HUES64 (cell line): ENCODE data around the gene LRSAM1.

Source experiments
- H3K27ac ChIP-seq: 2 replicates; pipeline ENCODE4 v1.7.0; 2013; ENCODE audit warnings: low read depth, low read length, inconsistent platforms
- H3K27me3 ChIP-seq: 2 replicates; pipeline ENCODE4 v1.6.1; 2013; ENCODE audit warnings: mild to moderate bottlenecking, low read length; ENCODE audit not compliant: insufficient read depth
- H3K36me3 ChIP-seq: 2 replicates; pipeline ENCODE4 v1.6.1; 2013; ENCODE audit warnings: mild to moderate bottlenecking, low read length; ENCODE audit not compliant: insufficient read depth
- H3K4me1 ChIP-seq: 2 replicates; pipeline ENCODE4 v1.6.1; 2013; ENCODE audit warnings: mild to moderate bottlenecking, low read length, moderate library complexity; ENCODE audit not compliant: insufficient read depth
- H3K4me3 ChIP-seq: 2 replicates; pipeline ENCODE4 v1.5.1; 2013; ENCODE audit warnings: mild to moderate bottlenecking, low read length, moderate library complexity
- H3K9ac ChIP-seq: 2 replicates; pipeline ENCODE4 v1.6.1; 2013; ENCODE audit warnings: mild to moderate bottlenecking, low read depth, low read length
- H3K9me3 ChIP-seq: 2 replicates; pipeline ENCODE4 v1.6.1; 2013; ENCODE audit warnings: low read depth, low read length; ENCODE audit not compliant: insufficient read depth
- WGBS: fragments of 150-250, 120-280 bp; methylation state at CpG from one replicate; pipeline ENCODE4 v1.1.7; 2013; ENCODE audit warnings: missing lambda C conversion rate; 5-methylcytosine and 5-hydroxymethylcytosine counted together

The LRSAM1 gene

GRCh38 chr9:127506814-127507750 lies 55.8 kb downstream of the LRSAM1 start:
- 91% methylated on average over 42 of the region's 42 CpGs for WGBS
- H3K27ac ChIP-seq: no peak overlapping the region
- H3K27me3 ChIP-seq: no peaks in the 10 kb centered on the region
- no peak overlapping the region for H3K9ac ChIP-seq
- H3K4me3 ChIP-seq: no peak overlapping the region
- H3K4me1 ChIP-seq: 0 out of 2 replicates have a peak, but pooled peaks cover 5% of the 10 kb centered on the region
- H3K36me3 ChIP-seq: peaks cover 30% of the 10 kb centered on the region
- no peaks in the 10 kb centered on the region for H3K9me3 ChIP-seq

DNA sequence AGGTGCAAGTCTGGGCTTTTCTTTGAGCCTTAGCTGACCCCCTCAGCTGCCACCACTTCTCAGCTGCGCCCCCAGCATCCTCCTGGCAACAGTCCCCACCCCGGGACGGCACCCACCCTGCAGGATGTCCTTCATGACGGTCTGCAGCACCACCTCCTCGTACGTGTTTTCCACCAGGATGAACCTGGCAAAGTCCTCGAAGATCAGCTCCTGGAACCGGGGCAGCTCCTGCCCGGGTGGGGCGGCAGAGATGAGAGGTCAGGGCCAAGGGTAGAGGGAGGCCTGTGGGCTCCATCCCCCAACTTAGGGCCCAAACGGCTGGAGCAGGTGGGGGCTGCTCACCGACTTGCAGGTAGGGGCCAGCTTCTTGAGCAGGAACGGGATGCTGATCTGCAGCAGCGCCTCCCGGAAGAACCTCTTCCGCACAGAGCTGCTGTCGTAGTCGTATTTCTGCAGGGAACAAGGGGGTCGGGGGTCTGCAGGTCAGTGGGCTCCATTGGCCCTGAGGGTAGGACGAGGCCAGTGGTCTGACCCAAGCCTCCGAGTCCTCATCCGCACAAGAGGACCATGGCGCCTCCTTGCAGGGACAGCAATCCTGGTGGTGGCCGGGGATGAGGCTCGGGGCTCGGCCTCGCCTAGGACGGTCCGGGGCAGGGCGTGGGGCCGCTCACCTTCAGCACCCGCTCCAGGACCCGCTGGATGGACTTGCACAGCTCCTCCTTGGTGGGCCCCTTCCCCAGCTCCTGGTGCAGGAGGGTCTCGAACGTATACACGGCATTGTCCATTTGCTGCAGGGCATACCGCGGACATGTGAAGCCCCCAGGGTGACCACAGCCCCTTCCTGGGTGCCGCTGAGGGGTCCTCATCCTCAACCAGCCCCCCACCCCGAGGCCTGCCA lies 56.7 kb downstream of the LRSAM1 start:
- no peak overlapping the region for H3K9ac ChIP-seq
- 0 out of 2 replicates have a peak, but pooled peaks cover 5% of the 10 kb centered on the region for H3K4me1 ChIP-seq
- H3K4me3 ChIP-seq: no peak overlapping the region
- H3K36me3 ChIP-seq: peaks cover 27% of the 10 kb centered on the region
- H3K27me3 ChIP-seq: no peaks in the 10 kb centered on the region
- H3K27ac ChIP-seq: no peak overlapping the region
- H3K9me3 ChIP-seq: no peaks in the 10 kb centered on the region
- WGBS: 96% methylated on average over 40 of the region's 40 CpGs

DNA sequence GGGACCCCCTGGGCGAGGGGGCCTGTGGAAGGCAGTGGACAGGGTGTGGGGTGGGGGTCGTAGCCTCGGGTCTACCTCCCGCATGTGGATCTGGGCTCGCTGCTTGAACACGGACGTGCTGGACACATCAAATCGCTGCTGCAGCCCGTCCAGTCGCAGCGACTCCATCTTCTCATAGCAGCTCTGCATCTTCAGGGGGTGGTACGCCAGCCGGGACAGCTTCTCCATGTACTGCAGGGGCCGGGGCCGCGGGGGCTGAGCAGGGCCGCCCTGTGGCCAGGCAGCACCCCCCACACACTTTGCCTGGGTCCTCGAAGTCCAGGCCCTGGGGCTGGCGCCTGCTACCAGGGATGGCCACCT lies 57.6 kb downstream of the LRSAM1 start:
- no peak overlapping the region for H3K9ac ChIP-seq
- H3K27ac ChIP-seq: no peak overlapping the region
- no peak overlapping the region for H3K4me3 ChIP-seq
- 0 out of 2 replicates have a peak, but pooled peaks cover 5% of the 10 kb centered on the region for H3K4me1 ChIP-seq
- peaks cover 32% of the 10 kb centered on the region for H3K36me3 ChIP-seq
- WGBS: 96% methylated on average over 19 of the region's 19 CpGs
- H3K27me3 ChIP-seq: no peaks in the 10 kb centered on the region
- no peaks in the 10 kb centered on the region for H3K9me3 ChIP-seq

DNA sequence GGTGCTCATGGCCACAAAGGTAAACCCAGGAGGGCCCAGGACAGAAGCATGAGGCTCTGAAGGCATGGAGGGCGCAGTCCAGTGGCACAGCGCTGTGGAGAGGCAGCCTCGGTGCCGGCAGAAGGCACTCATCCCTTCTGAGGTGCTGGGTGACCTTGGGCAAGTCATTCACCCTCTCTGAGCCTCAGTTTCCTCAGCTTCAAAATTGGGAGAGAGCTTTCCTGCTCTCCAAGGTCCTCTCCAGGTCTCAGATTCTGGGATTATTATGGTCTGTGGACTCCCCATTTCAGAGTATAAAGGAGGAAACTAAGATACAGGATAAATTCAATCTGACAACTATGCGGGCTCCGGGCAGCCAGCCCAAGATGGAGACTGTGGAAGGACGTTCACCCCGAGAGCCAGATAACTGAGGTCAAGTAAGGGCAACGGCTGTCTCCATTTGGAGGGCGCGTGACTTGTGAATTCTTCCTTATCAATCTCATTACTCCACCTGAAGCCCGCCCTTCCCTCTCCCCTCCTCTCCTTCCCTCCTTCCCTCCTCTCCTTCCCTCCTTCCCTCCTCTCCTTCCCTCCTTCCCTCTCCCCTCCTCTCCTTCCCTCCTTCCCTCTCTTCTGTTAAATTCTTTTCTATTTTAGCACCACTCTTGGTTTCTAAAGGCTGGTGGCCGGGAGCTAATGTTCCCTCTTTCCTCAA lies 58.1 kb downstream of the LRSAM1 start:
- H3K4me3 ChIP-seq: no peak overlapping the region
- H3K9me3 ChIP-seq: no peaks in the 10 kb centered on the region
- no peak overlapping the region for H3K9ac ChIP-seq
- H3K27me3 ChIP-seq: no peaks in the 10 kb centered on the region
- WGBS: 94% methylated on average over 13 of the region's 13 CpGs
- peaks cover 35% of the 10 kb centered on the region for H3K36me3 ChIP-seq
- H3K4me1 ChIP-seq: 0 out of 2 replicates have a peak, but pooled peaks cover 5% of the 10 kb centered on the region
- no peak overlapping the region for H3K27ac ChIP-seq

DNA sequence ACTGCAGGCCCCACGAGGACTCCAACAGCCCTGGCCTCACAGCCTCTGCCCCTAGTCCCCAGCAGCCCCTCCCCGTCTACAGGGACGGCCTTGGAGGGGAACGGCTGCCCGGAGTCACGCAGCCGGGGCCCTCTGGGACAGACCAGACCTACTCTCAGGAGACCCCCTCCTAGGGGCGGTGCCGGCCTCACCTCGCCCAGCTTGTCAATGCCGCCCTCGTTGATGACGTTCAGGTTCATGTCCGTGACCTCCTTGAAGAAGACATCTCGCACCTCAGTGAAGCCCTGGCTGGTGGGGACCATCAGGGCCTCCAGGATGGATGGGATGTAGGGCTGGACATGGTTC lies 58.6 kb downstream of the LRSAM1 start:
- Histone ChIP-seq H3K9ac (no peak overlapping the region), H3K4me1 (0 out of 2 replicates have a peak, but pooled peaks cover 5% of the 10 kb centered on the region), H3K27me3 (no peaks in the 10 kb centered on the region), H3K4me3 (no peak overlapping the region), H3K9me3 (no peaks in the 10 kb centered on the region), H3K27ac (no peak overlapping the region), H3K36me3 (peaks cover 38% of the 10 kb centered on the region)
- WGBS: 87% methylated on average over 15 of the region's 15 CpGs

- Histone ChIP-seq H3K4me3 (no peak overlapping the region), H3K4me1 (0 out of 2 replicates have a peak, but pooled peaks cover 5% of the 10 kb centered on the region), H3K27me3 (no peaks in the 10 kb centered on the region), H3K36me3 (peaks cover 47% of the 10 kb centered on the region), H3K27ac (no peak overlapping the region), H3K9me3 (no peaks in the 10 kb centered on the region), H3K9ac (no peak overlapping the region)
- 99% methylated on average over 2 of the region's 2 CpGs for WGBS
Measured at GRCh38 chr9:127514468-127514867, 63.2 kb downstream of the LRSAM1 start.

DNA sequence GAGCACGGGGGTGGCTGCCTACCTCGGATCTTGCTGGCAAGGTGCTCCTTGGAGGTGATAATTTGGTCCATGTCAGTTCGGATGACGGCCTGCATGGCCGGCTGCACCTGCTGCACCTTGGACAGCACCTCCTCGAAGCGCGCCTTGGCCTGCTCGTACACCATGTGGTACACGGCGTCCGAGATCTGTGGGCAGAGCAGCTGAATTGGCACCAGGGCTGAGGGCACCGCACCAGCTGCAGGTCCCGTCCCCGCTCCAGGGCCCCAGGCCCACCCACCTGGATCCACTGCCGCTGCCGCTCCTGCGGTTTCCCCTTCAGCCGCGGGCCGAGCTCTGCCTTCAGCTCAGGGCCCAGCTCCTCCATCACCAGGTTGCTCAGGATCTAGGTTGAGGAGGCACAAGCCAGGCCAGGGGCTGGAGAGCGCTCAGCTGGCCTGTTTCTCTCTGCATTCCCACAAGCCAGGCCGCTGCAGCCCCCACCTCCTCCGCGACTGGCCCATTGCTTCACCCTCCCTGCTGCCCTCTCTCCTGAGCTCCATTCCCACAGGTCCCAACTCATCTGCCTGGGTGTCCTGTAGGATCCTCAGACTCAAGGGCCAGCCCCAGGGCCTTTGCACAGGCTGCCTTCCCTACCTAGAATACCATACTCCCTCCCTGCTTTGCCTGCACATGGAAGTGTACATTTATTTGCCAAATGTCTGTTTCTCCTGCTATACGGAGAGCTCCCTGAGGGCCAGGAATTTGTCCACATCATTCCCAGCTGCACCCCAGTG lies 65.7 kb downstream of the LRSAM1 start:
- Histone ChIP-seq H3K4me3 (no peak overlapping the region), H3K4me1 (peaks cover 15% of the 10 kb centered on the region), H3K27me3 (no peaks in the 10 kb centered on the region), H3K36me3 (peaks cover 51% of the 10 kb centered on the region), H3K9me3 (no peaks in the 10 kb centered on the region), H3K9ac (no peak overlapping the region), H3K27ac (no peak overlapping the region)
- 95% methylated on average over 26 of the region's 26 CpGs for WGBS

- WGBS: 98% methylated on average over 11 of the region's 11 CpGs
- Histone ChIP-seq H3K9me3 (no peaks in the 10 kb centered on the region; the same call in 1 of the 2 replicates), H3K27ac (no peak overlapping the region), H3K9ac (no peak overlapping the region), H3K4me1 (peaks cover 15% of the 10 kb centered on the region), H3K27me3 (no peaks in the 10 kb centered on the region), H3K4me3 (no peak overlapping the region), H3K36me3 (peaks cover 53% of the 10 kb centered on the region)
Measured at GRCh38 chr9:127517620-127518019, 66.3 kb downstream of the LRSAM1 start.

GRCh38 chr9:127518091-127518856 lies 67.0 kb downstream of the LRSAM1 start:
- peaks cover 58% of the 10 kb centered on the region for H3K36me3 ChIP-seq
- H3K9ac ChIP-seq: no peak overlapping the region
- H3K4me1 ChIP-seq: peaks cover 15% of the 10 kb centered on the region
- 92% methylated on average over 13 of the region's 13 CpGs for WGBS
- peaks cover 5% of the 10 kb centered on the region for H3K9me3 ChIP-seq
- H3K27me3 ChIP-seq: no peaks in the 10 kb centered on the region
- no peak overlapping the region for H3K4me3 ChIP-seq
- H3K27ac ChIP-seq: peak overlapping the region; percentile 40; the same call in 1 of the 2 replicates
